ENCODE data around the gene GJD2.

DNA sequence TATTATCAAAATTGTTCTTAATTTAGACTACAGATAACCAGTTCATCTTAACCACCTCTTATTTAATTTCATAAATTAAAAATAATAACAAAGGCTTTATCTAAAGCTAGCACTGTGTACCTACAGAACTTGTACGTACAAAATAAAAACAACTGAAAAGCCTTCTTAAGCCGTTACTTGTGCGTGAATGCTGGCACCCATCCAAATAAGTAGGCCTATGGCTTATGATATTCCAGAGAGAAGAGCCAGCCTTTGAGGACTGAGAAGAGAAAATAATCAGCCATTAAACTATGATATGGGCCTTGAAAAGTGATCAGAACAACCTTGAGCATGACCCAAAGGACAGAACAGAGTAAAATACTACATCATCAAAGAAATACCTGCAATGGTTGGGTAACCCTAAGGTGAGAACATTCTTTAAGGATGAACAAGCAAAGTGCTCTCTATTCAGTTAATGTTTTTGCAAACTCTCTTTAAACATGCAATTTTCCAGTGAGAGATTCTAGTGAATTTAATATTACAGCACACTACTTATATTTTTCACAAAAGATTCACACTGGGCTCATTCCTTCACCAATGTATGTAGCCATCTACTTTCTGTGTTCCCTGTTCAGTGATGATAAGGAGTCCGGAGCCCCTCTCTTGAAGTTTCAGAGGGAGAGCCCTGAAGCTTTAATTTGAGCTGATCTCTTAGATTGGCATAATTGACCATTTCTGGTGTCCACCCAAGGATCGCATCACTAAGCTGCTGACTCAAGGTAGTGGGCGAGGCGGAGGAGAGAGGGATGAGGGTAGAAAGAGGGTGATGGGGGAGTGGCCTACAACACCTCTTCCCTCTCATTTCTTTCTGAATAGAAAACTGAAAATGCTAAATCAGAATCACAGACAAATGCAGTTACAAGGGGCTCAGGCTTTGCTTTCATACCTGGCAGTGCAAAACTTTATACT, 48.3 kb upstream of the GJD2 start:
- no peak for TF ChIP-seq POLR2A (IDR thresholded peaks at IDR 0.05)
- TF ChIP-seq, protein P1, sequence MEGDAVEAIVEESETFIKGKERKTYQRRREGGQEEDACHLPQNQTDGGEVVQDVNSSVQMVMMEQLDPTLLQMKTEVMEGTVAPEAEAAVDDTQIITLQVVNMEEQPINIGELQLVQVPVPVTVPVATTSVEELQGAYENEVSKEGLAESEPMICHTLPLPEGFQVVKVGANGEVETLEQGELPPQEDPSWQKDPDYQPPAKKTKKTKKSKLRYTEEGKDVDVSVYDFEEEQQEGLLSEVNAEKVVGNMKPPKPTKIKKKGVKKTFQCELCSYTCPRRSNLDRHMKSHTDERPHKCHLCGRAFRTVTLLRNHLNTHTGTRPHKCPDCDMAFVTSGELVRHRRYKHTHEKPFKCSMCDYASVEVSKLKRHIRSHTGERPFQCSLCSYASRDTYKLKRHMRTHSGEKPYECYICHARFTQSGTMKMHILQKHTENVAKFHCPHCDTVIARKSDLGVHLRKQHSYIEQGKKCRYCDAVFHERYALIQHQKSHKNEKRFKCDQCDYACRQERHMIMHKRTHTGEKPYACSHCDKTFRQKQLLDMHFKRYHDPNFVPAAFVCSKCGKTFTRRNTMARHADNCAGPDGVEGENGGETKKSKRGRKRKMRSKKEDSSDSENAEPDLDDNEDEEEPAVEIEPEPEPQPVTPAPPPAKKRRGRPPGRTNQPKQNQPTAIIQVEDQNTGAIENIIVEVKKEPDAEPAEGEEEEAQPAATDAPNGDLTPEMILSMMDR (IDR thresholded peaks at IDR 0.05), result no peak
